Colon (tissue), 2 donors: ENCODE measurements around the gene RAD51AP1.

Experiments used
- FAIRE-seq: peaks from 2 replicates; lab custom pipeline; 2012; peaks lifted over from hg19 to GRCh38; lab: Jason Lieb, UNC
- donor health status: control.
- donor health status: control.

RAD51AP1 gene

DNA sequence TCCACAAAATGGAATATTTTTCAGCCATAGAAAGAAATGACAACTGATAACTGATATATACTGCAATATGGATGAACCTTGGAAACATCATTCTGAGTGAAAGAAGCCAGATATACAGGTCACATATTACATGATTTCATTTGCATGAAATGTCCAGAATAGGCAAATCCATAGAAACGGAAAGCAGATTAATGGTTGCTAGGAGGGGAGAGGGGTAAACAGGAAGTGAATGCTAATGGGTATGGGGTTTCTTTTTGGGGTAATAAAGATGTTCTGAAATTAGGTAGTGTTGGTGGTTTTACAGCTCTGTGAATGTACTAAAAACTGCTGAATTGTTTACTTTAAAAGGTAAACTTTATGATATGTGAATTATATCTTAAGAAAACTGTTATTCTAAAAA lies 6.5 kb downstream of the RAD51AP1 start:
- no peak for FAIRE-seq

DNA sequence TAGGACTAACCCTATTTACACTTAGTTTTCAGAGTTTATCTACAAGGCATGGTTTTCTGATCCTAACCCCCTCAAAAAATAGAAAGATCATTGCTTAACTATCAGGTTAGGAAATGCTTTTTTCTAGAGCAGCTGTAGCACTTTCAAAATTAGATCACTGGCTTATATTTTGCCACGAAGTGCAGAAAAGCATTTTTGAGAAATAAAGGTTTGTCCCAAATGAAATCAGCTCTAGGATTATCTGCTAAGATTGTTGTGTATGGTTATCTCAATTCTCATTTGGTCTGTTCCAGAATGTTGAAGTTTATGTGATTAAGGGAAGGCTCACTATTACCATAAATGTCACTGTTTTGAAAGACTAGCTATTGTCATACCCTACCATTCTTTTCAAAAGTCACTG lies 13.5 kb downstream of the RAD51AP1 start:
- no peak for FAIRE-seq

DNA sequence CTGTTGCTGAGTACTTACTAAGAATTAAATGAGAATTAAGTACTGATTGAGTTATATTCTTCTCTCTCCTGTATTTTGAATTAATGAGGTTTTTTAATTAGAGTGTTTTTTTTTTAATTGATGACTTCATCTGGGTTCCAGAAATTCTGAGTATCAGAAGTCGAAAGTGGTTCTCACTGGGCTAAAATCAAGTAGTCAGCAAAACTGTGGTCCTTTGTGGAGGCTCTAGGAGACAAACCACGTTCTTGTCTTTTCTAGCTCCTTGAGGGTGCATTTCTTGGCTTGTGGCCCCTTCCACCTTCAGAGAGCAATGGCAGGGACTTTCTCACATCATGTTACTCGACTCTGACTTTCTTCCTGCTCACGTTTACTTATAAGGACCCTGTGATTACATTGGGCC lies 15.3 kb downstream of the RAD51AP1 start:
- FAIRE-seq: no peak

DNA sequence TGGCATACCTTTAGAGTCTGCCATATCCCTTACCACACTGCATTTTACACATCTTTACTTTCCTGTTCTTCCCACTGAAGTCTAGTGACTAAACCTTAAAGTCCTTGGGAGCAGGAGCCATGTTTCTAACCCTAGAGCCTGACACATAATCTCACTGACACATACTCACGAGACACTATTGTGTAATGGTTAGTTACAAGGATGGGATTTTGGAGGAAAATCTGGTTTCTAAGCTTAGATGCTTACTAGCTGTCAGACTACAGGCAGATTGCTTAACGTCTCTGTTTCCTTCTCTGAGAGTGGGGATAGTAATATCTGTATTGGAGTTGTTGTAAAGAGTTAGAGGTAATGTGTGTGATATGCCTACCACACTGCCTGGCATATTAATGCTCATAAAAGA lies 17.1 kb downstream of the RAD51AP1 start:
- FAIRE-seq: no peak

DNA sequence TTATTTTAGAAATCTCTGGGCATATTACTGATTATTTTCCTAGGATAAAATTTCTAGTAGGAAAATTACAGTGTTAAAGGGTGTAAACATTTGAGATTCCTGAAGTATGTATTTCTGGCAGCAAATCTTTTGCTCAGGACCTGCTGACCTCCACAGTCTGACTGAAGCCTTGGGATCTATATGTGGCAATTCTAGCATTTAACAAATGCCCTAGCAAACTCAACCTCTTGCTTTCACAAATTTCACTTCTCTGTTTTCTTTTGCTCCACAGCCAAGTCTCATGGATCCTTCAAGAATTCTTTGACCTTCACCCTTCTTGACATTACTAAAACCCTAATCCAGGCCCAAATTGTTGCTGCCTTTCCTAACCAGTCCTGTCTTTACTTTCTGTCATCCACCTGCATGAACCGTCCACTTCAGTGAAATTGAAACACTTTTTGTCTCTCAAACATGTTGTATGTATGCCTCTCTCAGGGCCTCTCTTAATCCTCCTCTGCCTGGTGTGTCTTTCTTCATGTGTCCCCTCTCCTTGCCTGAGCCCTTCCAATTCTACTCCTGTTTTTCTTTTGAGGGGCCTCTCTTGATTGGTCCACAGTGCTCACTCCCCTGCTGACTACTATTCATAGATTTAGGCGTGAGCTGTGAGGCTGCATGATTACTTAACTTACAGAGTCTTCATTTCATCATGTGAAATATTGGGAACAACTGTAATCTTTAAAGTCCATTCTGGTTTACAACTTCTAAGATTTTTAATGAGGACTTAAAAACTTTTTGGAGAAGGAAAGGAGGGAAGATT lies 18.2 kb downstream of the RAD51AP1 start:
- no peak for FAIRE-seq

DNA sequence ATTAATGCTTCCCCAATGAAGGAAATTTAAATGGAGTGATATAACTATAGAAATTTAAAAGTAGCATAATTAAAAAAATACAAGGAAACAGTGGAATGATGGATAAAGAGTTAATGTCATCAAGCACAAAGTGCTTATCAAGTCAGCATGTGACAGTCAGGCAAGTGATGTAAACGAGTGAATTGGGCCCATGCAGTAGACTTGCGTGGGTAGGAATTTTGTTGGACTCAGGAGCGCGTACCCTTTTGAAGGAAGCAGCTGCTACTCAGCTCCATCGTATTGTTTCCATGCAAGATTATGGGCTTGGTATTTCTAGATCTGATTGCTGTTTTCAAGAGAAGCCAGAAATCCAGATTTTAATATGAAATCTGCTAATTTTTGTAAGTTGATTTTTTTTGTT lies 18.9 kb downstream of the RAD51AP1 start:
- no peak for FAIRE-seq

DNA sequence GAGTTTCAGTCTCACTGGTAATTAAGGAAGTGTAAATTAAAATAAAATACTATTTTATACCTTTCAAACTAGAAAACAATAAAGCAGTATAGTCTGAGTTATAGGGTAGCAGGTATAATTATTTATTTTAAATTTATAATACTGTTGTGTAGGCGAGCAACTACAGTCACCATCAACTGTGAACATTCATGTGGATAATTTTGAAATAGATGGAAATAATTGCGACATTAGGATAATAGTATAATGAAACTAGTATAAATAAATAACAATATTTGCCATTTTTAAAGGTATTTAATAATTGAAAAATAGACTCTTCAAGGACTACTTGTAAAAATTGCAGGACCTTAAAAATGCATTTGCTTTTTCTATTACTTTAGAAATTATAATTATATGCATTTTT lies 19.5 kb downstream of the RAD51AP1 start:
- no peak for FAIRE-seq

DNA sequence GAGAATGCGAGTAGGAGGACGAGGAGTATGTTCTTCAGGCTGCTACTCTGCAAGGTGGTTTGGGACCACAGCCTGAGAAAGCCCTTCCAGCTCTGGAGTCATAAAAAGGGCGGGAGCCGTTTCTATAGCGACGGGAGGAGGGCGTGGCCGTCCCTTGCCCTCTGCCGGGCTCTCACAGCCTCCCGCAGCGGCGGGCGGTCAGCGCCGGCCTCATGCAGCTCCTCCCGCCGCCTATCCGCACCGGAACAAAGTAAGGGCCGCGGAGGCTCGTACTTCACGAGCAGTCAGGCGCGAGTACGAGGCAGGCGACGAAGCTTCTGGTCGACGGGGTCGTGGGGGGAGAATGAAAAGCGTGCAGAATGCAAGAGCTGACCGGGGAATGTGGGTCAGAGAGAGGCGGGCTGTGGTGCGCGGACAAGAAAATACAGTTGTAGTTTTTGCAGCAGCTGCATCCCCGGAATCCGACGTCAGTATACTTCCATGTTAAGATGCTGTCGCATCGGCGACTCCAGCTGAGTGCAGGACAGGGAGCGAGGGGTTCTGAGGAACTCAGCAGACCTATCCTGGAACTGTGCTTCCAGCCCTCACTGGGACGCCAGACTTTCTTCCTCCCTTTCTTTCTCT lies 23.5 kb downstream of the RAD51AP1 start, which contains the start of gene DYRK4:
Gene DYRK4 (plus strand): TSS at position 175 of the 624 bp plus-strand sequence. CDS start 38 bp downstream, at position 213.
- no peak for FAIRE-seq

DNA sequence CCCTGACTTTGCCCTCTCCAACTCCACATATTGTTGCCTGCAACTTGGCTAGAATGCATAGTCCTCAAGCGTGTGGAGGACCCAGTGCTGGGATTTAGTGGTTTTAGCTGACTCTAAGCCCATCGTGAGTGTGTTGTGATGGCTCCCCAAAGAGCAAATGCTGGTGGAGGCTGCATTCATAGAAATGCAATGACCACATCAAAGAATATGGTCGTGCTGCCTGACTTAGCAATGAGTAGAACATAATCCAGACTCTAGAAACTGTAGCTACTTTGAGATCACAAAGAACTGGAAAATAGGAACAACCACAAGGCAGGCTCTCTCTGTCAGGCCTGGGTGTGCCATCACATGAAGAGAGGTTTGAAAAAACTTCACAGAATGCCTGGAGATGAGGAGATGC lies 24.6 kb downstream of the RAD51AP1 start:
- FAIRE-seq: no peak

DNA sequence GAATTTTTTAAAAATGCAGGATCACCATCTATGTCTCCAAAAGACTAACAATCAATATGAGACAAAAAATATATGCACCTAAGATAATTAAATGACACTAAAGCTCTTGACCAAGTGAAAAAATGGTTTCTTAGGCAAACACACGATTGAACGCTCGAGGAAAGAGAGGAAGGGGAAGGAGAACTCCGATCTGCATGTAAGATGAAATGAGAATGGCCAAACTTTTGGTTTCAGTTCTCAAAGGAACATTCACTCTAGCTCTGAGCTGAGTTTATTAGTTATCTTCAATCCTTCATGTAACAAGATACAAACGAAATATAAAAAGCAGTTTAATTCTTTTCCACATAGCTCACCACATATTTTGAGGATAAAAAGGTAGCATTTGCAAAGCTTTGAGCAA lies 26.1 kb downstream of the RAD51AP1 start:
- no peak for FAIRE-seq

DNA sequence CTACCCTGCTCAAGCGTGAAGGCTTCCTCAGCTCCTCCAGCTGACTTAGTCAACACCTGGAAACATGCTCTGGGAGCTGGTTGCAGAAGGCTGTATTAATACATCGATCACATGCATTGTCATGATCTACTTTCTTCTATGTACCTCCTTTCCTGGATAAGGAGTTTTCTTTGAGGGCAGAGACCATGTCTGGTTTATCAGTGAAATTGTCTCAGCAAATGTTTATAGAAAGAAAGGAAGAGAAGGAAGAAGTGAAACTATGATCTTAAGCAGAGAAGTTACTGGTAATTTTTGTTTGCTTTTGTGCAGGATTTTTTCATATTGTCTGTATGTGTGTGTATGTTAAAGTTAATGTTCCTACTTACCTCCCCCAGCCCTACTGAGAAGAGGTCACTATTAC lies 27.8 kb downstream of the RAD51AP1 start:
- FAIRE-seq: no peak

DNA sequence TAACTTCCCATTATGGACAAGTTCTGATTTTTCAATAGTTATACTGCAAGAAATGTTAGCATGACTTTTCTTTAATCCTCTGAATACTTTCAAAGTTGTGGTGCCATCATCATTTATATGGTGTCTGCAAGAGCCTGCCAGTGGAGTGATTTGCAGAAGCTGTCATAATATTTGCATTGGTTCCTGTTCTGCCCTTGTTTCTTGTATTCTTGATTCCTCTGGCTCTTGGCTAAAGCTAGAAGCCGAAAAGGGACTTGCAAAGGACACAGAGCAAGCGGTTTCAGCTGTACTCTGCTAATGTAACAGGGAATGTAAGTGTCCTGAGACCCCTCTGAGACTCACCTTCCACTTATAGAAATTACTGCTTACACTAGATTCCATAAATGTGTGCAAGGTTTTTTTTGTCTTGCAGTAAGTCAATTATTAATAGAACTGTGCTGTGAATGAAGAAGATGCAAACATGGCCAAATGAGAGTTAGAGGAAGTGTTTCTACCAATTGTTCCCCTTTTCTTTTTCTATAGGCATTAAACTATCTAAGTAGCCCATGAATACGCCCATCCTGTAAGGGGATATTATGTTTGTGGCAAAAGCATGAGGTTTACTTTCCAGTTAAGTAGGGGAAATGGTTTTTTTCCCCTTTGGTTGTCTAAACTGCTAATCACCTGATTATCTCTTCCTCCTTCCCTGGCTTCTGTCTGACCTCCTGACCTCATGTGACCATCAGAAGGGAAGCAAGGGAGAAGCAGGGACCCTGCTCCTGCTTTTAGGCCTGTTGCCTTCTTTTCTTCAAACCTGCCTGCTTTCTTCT lies 28.6 kb downstream of the RAD51AP1 start:
- no peak for FAIRE-seq

DNA sequence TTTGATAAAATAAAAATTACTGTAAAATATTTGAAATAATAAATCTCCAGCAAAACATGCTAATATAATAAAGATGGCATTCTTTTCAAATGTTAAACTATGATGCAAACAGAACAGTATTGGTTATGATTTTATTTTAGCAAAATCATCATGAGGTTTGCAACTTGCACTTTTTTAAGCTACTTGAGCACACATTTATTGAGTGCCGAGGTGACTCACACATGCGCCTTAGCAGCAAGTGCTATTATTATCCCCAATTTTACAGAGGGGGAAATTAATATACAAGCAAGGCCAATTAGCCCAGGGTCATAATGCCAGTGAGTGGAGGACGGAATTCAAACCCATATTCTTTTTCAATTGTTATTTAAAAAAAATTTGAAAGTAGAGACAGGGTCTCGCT lies 30.6 kb downstream of the RAD51AP1 start:
- no peak for FAIRE-seq

DNA sequence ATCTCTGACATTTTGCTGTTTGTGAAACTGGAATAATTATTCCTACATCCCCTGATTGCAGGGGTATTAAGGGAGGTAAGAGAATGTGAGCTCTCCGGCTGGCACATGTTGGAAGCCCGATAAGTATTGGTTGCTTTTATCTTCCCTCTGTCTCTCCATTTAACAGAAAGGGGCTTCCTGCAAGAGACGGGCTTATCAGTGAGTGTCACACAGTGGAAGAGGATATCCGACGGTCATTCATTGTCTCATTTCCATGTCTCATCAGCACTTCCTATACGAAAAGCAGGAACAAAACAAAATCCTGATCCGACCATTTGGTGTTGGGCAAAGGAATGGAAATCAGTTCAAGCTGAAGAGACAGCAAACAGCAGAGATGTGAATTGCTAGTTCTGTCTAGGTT lies 34.0 kb downstream of the RAD51AP1 start:
- no peak for FAIRE-seq

DNA sequence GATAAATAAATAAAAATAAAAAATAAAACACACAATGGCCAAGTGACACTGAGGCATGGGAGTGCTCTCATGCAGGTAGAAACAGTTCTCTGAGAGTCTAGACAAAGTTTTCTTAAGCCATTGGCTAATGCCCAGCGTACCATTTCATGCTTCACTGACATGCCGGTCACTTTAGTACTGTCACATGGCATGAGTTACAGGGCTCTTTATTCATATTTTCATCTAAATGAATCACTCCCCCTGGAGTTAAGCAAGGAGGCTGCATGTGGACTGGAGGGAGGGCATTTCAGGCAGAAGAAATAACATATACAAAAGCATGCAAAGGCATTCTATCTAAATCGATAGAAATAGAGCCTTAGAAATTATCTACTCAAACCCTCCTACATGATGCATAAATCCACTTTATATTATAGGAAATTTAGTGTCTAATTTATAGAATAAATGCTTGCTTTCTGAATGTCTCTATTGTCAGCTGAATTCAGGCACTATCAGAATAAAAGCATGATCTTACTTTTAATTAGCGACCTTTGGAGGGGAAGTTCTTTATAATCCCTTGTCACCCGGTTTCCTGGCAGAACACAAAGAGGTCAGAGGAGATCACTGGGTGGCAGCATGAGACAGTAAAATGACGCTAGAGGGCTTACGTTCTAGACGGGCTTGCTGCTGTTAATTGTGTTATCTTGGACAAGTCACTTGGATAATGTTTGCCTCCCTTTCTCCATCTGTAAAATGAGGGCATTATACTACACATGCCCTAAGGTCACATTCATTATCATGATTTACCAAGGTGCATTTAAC lies 40.8 kb downstream of the RAD51AP1 start:
- no peak for FAIRE-seq

DNA sequence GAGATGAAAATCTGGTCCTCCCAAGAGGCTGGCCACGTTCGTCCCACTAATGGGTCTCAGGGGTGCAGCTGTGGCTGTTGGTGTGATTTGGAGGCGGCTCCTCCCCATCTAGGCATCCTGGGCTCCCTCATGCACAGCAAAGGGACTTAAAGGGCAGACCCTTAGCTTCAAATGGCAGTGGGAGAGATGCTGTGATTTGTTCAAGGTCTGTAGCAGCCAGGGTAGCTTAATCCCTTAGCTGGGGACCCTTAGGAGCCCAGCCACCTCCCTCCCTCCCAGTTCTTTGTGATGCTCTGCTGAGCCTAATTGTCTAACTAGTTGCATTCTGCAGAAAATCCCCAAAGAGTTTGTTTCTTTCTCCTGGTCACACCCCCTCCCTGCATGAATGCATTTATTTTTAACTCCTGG lies 41.6 kb downstream of the RAD51AP1 start:
- no peak for FAIRE-seq

DNA sequence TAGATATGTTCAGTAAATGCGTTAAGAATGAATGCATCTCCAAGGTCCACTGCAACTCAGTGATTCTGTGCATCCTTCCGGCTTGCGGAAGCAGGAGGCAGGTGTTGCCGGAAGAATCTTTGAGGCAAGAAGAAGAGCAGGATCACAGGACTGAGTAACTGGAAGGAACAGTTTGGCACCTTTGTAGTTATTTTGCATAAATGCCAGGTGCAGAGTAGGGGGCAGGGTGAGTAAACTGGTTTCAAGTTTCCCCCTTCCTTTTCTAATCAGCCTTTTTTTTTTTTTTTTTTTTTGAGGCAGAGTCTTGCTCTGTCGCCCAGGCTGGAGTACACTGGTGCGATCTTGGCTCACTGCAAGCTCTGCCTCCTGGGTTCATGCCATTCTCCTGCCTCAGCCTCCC lies 45.6 kb downstream of the RAD51AP1 start:
- FAIRE-seq: no peak

DNA sequence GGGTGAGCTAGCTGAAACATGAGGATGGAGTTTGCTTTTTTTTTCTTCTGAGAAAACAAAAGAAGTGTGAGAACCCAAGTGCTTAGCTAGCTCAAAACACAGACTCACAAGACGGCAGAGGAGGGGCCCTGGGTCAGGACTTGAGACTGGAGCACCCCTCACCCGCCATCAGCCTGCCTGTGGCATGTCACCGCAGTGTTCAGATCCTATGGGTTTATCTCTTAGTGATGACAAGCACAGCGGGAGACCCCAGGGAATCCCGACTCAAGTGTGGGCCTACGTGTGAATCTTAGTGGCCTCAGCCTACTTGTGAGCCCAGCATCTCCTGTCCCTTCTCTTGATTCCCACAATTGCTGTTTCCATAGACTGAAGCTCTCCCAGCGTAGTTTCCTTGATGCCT lies 46.2 kb downstream of the RAD51AP1 start:
- no peak for FAIRE-seq

DNA sequence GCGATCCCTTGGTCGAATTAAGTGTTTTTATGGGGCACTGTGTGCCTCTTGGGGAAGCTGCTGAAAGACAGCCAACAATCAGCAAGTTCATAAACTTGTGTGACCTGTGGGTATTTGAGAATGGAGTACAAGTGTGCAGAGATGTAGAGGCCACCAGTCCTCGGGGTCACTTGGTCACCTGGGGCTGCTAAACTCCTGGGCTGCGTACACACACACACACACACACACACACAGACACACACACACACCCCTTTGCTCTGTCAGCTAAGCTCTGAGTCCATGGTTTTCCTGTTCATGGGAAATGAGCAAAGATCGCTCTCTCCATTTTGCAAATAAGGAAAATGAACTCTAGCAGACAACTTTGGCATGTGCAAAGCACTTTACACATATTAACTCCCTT lies 47.8 kb downstream of the RAD51AP1 start:
- FAIRE-seq: no peak

DNA sequence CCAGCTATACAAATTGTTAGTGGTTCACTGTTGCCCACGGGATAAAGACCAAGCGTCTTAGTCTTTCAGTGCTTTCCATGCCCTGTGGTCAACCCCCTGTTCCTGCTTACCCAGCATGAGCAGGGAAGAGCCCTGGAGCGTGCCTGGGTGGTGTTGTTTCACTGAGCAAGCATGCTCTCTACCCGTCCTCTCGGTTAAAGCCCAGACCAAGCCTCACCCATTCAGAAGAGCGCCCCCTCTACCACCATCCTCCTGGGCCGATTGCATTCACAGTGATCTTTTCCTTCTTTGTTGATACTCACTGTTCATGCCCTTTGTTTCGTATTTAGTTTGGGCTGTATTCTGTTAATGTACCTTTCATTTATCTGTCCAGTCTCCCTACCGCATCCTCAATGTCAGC lies 48.4 kb downstream of the RAD51AP1 start:
- FAIRE-seq: no peak

DNA sequence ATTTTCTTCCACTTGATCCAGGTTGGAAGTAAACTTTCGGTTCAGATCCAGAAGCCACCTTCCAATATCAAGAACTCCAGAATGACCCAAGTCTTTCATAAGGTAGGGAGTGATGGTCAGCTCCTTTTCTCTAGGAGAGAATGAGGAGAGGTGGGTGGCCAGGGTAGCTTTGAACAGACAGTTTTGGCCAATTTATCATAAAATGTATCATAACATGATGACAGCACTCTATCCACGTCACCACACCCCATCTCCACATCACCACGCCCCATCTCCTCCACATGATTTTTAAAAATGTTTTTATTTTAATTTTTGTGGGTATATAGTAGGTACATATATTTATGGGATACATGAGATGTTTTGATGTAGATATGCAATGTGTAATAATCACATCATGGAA lies 50.2 kb downstream of the RAD51AP1 start:
- no peak for FAIRE-seq

DNA sequence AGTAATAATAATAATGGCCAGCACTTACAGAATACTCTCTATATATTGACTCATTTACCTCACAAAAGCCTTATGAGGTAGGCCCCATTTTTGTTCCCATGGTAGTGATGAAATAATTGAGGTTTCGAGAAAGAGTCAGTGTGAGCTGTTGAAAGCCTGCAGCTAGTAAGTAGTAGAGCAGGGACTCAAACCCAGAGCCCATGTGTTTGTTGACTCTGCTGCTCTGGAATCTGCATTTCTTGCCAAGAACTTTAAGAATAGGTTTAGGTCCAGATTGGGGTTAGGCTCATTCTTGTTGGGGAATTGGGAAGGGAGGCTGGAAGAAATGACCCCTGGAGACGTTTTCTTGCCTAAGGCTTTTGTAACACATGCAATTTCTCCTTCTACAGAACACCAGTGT lies 51.3 kb downstream of the RAD51AP1 start:
- no peak for FAIRE-seq
